Gastrocnemius medialis (tissue), 4 donors: Measurements from ENCODE around the gene PRORP.

Experiments
- POLR2A ChIP-seq, 2 donors: fragments of 450-650 bp; IDR thresholded peaks; one replicate each; pipeline ENCODE4 v1.6.1; 2017; ENCODE audit warnings: antibody characterized with exemption in 2 of 2, mild to moderate bottlenecking in 2 of 2, moderate library complexity in 2 of 2
- TF ChIP-seq, protein P1 (sequence below), 5 experiments: fragments of 450-650 bp in 3 of 5; fragments of 200-600 bp in 2 of 5; sonication (generic) in 2 of 5; IDR thresholded peaks in 4 of 5; conservative IDR thresholded peaks in 1 of 5; 1 replicate in 4 of 5; 2 replicates in 1 of 5; pipeline ENCODE4 v1.5.1; 2016 to 2019; ENCODE audit warnings: antibody characterized with exemption in 5 of 5, mild to moderate bottlenecking in 3 of 5, moderate library complexity in 3 of 5

DNA sequence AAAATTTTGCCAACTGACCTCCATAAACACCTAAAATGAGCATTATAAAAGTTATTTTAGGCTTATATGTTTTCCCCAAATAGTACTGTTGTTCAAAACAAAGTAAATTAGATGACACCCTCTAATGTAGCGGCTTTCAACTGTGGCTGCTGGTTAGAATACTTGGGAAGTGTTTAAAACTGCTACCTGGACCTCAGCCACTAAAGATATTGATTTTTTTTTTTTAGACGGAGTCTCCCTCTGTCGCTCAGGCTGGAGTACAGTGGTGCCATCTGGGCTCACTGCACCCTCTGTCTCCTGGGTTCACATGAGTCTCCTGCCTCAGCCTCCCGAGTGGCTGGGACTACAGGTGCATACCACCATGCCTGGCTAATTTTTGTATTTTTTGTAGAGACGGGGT, 16.2 kb downstream of the PRORP start:
- TF ChIP-seq, protein P1, sequence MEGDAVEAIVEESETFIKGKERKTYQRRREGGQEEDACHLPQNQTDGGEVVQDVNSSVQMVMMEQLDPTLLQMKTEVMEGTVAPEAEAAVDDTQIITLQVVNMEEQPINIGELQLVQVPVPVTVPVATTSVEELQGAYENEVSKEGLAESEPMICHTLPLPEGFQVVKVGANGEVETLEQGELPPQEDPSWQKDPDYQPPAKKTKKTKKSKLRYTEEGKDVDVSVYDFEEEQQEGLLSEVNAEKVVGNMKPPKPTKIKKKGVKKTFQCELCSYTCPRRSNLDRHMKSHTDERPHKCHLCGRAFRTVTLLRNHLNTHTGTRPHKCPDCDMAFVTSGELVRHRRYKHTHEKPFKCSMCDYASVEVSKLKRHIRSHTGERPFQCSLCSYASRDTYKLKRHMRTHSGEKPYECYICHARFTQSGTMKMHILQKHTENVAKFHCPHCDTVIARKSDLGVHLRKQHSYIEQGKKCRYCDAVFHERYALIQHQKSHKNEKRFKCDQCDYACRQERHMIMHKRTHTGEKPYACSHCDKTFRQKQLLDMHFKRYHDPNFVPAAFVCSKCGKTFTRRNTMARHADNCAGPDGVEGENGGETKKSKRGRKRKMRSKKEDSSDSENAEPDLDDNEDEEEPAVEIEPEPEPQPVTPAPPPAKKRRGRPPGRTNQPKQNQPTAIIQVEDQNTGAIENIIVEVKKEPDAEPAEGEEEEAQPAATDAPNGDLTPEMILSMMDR (IDR thresholded peaks at IDR 0.05 in 4 of 5, conservative IDR thresholded peaks at IDR 0.05 in 1 of 5), result no peak
- TF ChIP-seq POLR2A (IDR thresholded peaks at IDR 0.05), result no peak
